Stimulated activated CD8-positive, alpha-beta memory T cell treated with anti-CD3 and anti-CD28 coated beads, Interleukin-7, amount 100 ng/mL, for 4 hours (primary cell): ENCODE results near the gene CPEB2.
A peak's percentile ranks its signal among the peaks of the same experiment; 100 is the strongest.

Source experiments
- DNase-seq, 2 donors: peaks; one replicate each; pipeline ENCODE4 v3.0.0-alpha.2; 2020; ENCODE audit warnings: low read depth in 2 of 2

Gene CPEB2

GRCh38 chr4:15001869-15002658 lies at the start of gene CPEB2:
Gene CPEB2, plus strand, starts transcription at chr4:15002481. Its CDS starts 193 bp downstream, at chr4:15002674.
- peak; percentile 77 to 89 for DNase-seq

GRCh38 chr4:14958436-14958835 lies 43.8 kb upstream of the CPEB2 start:
- no peak for DNase-seq

- no peak for DNase-seq
Observed at GRCh38 chr4:14961292-14961691, 41.0 kb upstream of the CPEB2 start.

GRCh38 chr4:14965071-14965470 lies 37.2 kb upstream of the CPEB2 start:
- DNase-seq, result no peak

GRCh38 chr4:14967982-14968381 lies 34.3 kb upstream of the CPEB2 start:
- DNase-seq, result no peak

GRCh38 chr4:14977830-14978229 lies 24.5 kb upstream of the CPEB2 start:
- DNase-seq, result no peak

- DNase-seq, result no peak
Observed at GRCh38 chr4:14984448-14984847, 17.8 kb upstream of the CPEB2 start.

- DNase-seq, result no peak
Observed at GRCh38 chr4:14985161-14985560, 17.1 kb upstream of the CPEB2 start.

GRCh38 chr4:14985843-14986242 lies 16.4 kb upstream of the CPEB2 start:
- no peak for DNase-seq

GRCh38 chr4:14987054-14987453 lies 15.2 kb upstream of the CPEB2 start:
- no peak for DNase-seq

GRCh38 chr4:14990484-14990883 lies 11.8 kb upstream of the CPEB2 start:
- no peak for DNase-seq

GRCh38 chr4:14994242-14994641 lies 8.0 kb upstream of the CPEB2 start:
- no peak for DNase-seq

- DNase-seq, result peak; percentile 17 to 40
Observed at GRCh38 chr4:15001248-15001868, 923 bp upstream of the CPEB2 start.

GRCh38 chr4:15002659-15003400 lies 549 bp downstream of the CPEB2 start:
- peak; percentile 64 to 85 for DNase-seq

- DNase-seq, result peak; percentile 12 to 61
Observed at GRCh38 chr4:15003401-15003890, 1.2 kb downstream of the CPEB2 start.

- DNase-seq, result peak in 1 of 2 donors; percentile 50
Observed at GRCh38 chr4:15003891-15004738, 1.8 kb downstream of the CPEB2 start.

- DNase-seq, result peak in 1 of 2 donors; percentile 29
Observed at GRCh38 chr4:15004739-15005301, 2.5 kb downstream of the CPEB2 start.

- DNase-seq, result no peak
Observed at GRCh38 chr4:15005474-15006115, 3.3 kb downstream of the CPEB2 start.

- DNase-seq, result no peak
Observed at GRCh38 chr4:15006416-15007024, 4.2 kb downstream of the CPEB2 start.

- no peak for DNase-seq
Observed at GRCh38 chr4:15007201-15007600, 4.9 kb downstream of the CPEB2 start.
